ENCODE measurements around the gene RAB20. TPM values are rescaled to one million over a fixed set of nuclear protein-coding genes. Genes with fewer than 3 reads are reported as not detected.
A peak's percentile ranks its signal among the peaks of the same experiment; 100 is the strongest.
"Not testable (repeated sequence)": the region's sequence is repeated elsewhere in the genome, so short reads cannot be mapped to it uniquely, and the experiment has no call there.

Gene RAB20
- total RNA-seq, 1 experiment from 2014 or later: 1.7 TPM

DNA sequence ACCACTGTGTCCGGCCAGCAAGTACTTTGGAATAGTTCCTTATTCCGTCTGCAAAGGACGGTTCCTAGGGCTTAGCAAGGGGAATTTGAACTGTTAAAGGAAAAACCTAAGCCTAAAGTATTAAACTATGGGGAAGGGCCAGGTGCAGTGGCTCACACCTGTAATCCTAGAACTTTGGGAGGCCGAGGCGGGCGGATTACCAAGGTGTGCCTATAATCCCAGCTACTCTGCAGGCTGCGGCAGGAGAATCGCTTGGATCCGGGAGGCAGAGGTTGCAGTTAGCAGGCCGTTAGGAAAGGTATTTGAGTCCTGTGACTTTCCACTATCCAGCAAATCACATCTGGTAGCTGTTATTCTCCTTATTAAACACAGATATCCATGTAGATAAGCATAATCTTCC, 9.4 kb upstream of the RAB20 start:
- H3K4me1 Mint-ChIP-seq (ENCODE audit: insufficient read depth, unreplicated experiment): no peaks in the 10 kb centered on the region
- no peak overlapping the region for H3K27ac Mint-ChIP-seq (ENCODE audit: low read depth, unreplicated experiment)
- TF ChIP-seq, protein P1, sequence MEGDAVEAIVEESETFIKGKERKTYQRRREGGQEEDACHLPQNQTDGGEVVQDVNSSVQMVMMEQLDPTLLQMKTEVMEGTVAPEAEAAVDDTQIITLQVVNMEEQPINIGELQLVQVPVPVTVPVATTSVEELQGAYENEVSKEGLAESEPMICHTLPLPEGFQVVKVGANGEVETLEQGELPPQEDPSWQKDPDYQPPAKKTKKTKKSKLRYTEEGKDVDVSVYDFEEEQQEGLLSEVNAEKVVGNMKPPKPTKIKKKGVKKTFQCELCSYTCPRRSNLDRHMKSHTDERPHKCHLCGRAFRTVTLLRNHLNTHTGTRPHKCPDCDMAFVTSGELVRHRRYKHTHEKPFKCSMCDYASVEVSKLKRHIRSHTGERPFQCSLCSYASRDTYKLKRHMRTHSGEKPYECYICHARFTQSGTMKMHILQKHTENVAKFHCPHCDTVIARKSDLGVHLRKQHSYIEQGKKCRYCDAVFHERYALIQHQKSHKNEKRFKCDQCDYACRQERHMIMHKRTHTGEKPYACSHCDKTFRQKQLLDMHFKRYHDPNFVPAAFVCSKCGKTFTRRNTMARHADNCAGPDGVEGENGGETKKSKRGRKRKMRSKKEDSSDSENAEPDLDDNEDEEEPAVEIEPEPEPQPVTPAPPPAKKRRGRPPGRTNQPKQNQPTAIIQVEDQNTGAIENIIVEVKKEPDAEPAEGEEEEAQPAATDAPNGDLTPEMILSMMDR (IDR thresholded peaks at IDR 0.05; ENCODE audit: unreplicated experiment): no peak
- no peak for DNase-seq (ENCODE audit: unreplicated experiment)
- no peaks in the 10 kb centered on the region for H3K9me3 Mint-ChIP-seq (ENCODE audit: unreplicated experiment)
- ChIA-PET POLR2A (interaction anchor here (1.2 to 2.0 kb wide), 2 partner anchors 8 to 9 kb away, joined by 4 to 5 read pairs; partner anchors contain the start of gene RAB20), CTCF (interaction anchor here (1.3 kb wide), 1 partner anchor 22 kb away, joined by 8 read pairs; no protein-coding TSS in a partner anchor)
- H3K27me3 Mint-ChIP-seq (ENCODE audit: insufficient read depth, unreplicated experiment): peaks cover 49% of the 10 kb centered on the region
- intact Hi-C loops (cut with micrococcal nuclease): no loop called here
- H3K36me3 Mint-ChIP-seq (ENCODE audit: insufficient read depth, unreplicated experiment): no peaks in the 10 kb centered on the region
- no TSS peak for BruUV-seq (replicated peaks)
- H3K4me3 Mint-ChIP-seq (ENCODE audit: unreplicated experiment): no peak overlapping the region

DNA sequence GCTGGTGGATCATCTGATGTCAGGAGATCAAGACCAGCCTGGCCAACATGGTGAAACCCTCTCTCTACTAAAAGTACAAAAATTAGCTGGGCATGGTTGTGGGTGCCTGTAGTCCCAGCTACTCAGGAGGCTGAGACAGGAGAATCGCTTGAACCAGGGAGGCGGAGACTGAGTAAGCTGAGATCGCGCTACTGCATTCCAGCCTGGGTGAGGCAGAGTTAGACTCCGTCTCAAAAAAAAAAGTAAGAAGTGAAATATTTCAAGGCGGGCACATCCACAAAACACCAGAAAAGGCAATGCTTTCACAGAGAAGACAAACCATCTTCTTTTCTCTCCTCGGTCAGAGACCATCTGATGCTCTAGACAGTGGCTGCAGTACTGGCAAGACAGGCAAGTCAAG, 8.4 kb upstream of the RAB20 start:
- CTCF ChIA-PET: interaction anchor here (0.6 to 1.3 kb wide), 3 partner anchors 23 to 84 kb away, joined by 4 to 8 read pairs (median 6); no protein-coding TSS in a partner anchor
- BruUV-seq (replicated peaks); H3K36me3 Mint-ChIP-seq (ENCODE audit: insufficient read depth, unreplicated experiment); H3K27ac Mint-ChIP-seq (ENCODE audit: low read depth, unreplicated experiment); H3K4me3 Mint-ChIP-seq (ENCODE audit: unreplicated experiment); H3K4me1 Mint-ChIP-seq (ENCODE audit: insufficient read depth, unreplicated experiment); intact Hi-C loops (cut with micrococcal nuclease); H3K9me3 Mint-ChIP-seq (ENCODE audit: unreplicated experiment); DNase-seq (ENCODE audit: unreplicated experiment): not testable (repeated sequence)
- H3K27me3 Mint-ChIP-seq (ENCODE audit: insufficient read depth, unreplicated experiment): peaks cover 39% of the 10 kb centered on the region
- POLR2A ChIA-PET: interaction anchor here (0.7 to 1.2 kb wide), 3 partner anchors 8 to 26 kb away, joined by 3 to 5 read pairs (median 4); partner anchors contain the start of gene RAB20

DNA sequence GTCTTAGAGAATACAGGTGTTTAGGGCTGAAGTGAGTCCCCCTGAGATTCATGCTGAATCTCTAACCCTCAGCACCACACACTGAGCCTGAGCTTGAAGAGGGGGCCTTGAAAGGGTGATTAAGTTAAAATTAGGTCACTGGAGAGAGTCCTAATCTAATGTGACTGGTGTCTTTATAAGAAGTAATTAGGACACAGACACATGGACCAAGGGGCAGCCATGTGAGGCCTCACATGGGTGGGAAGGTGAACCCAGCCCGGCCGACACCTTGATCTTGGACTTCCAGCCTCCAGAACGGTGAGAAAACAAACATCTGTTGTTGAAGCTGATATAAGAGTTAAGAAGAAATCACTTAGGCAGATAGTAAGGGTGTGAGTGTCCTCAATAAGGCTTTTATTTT, 7.1 kb upstream of the RAB20 start:
- Mint-ChIP-seq H3K36me3 (ENCODE audit: insufficient read depth, unreplicated experiment) (peaks cover 5% of the 10 kb centered on the region), H3K27ac (ENCODE audit: low read depth, unreplicated experiment) (no peak overlapping the region), H3K27me3 (ENCODE audit: insufficient read depth, unreplicated experiment) (peaks cover 26% of the 10 kb centered on the region), H3K4me1 (ENCODE audit: insufficient read depth, unreplicated experiment) (no peaks in the 10 kb centered on the region), H3K4me3 (ENCODE audit: unreplicated experiment) (no peak overlapping the region), H3K9me3 (ENCODE audit: unreplicated experiment) (no peaks in the 10 kb centered on the region)
- CTCF ChIA-PET: interaction anchor here (1.3 kb wide), 1 partner anchor 113 kb away, joined by 5 read pairs; no protein-coding TSS in a partner anchor
- POLR2A ChIA-PET: no interaction called here
- TF ChIP-seq, protein P1 (IDR thresholded peaks at IDR 0.05; ENCODE audit: unreplicated experiment): no peak
- BruUV-seq (replicated peaks): no TSS peak
- DNase-seq (ENCODE audit: unreplicated experiment): no peak
- intact Hi-C loops (cut with micrococcal nuclease): no loop called here

DNA sequence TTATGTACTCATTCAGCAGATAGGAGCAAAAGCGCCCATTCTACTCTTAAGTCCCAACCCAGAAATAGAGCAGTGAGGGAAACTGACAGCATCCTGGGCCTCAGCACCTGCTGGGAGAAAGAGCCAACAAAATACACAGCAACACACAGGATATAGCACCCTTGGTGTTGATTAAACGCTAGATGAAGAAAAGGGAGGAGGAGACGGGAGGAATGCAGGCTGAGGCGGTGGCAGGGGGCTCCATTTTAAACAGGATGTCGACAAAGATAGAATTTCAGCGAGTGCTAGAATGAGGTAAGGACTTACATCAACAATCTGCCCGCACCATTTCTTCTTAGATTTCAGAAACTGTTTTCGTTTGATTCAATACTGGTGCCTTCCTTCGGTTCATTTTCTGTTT, 4.6 kb upstream of the RAB20 start:
- peaks cover 5% of the 10 kb centered on the region for H3K36me3 Mint-ChIP-seq (ENCODE audit: insufficient read depth, unreplicated experiment)
- ChIA-PET POLR2A (interaction anchor here (0.9 kb wide), 1 partner anchor 50 kb away, joined by 4 read pairs; no protein-coding TSS in a partner anchor), CTCF (no interaction called here)
- BruUV-seq (replicated peaks): no TSS peak
- TF ChIP-seq, protein P1 (IDR thresholded peaks at IDR 0.05; ENCODE audit: unreplicated experiment): no peak
- no peak overlapping the region for H3K4me3 Mint-ChIP-seq (ENCODE audit: unreplicated experiment)
- no peak for DNase-seq (ENCODE audit: unreplicated experiment)
- intact Hi-C loops (cut with micrococcal nuclease): no loop called here
- no peak overlapping the region for H3K27ac Mint-ChIP-seq (ENCODE audit: low read depth, unreplicated experiment)
- no peaks in the 10 kb centered on the region for H3K9me3 Mint-ChIP-seq (ENCODE audit: unreplicated experiment)
- H3K4me1 Mint-ChIP-seq (ENCODE audit: insufficient read depth, unreplicated experiment): no peaks in the 10 kb centered on the region
- peaks cover 5% of the 10 kb centered on the region for H3K27me3 Mint-ChIP-seq (ENCODE audit: insufficient read depth, unreplicated experiment)

DNA sequence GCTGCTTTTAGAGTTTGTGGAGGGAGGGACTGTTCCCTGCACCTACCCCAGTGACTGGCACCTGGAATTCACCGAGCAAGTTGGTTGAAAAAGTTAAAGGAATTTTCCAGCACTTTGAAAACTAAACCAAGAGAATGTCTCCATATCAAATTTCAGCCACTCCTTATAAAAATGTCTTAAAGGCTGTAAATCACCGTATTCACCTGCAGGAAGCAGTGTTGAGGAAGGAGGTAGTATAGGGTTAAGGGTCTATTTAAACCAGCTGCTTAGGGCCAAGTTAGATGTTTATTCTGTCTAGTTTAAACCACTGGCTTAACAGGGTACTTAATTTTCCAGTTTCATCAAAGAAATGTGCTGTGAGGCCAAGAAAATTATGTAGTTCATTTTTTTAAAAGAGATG, 3.8 kb upstream of the RAB20 start:
- TF ChIP-seq, protein P1 (IDR thresholded peaks at IDR 0.05; ENCODE audit: unreplicated experiment): no peak
- no peak overlapping the region for H3K4me3 Mint-ChIP-seq (ENCODE audit: unreplicated experiment)
- no peaks in the 10 kb centered on the region for H3K27me3 Mint-ChIP-seq (ENCODE audit: insufficient read depth, unreplicated experiment)
- peaks cover 5% of the 10 kb centered on the region for H3K36me3 Mint-ChIP-seq (ENCODE audit: insufficient read depth, unreplicated experiment)
- ChIA-PET CTCF (no interaction called here), POLR2A (no interaction called here)
- no peak overlapping the region for H3K27ac Mint-ChIP-seq (ENCODE audit: low read depth, unreplicated experiment)
- peaks cover 7% of the 10 kb centered on the region for H3K4me1 Mint-ChIP-seq (ENCODE audit: insufficient read depth, unreplicated experiment)
- DNase-seq (ENCODE audit: unreplicated experiment): peak; percentile 25
- BruUV-seq (replicated peaks): no TSS peak
- intact Hi-C loops (cut with micrococcal nuclease): no loop called here
- no peaks in the 10 kb centered on the region for H3K9me3 Mint-ChIP-seq (ENCODE audit: unreplicated experiment)
